Measurements from ENCODE around the gene GDPD3. TPM values are rescaled to one million over a fixed set of nuclear protein-coding genes. Genes with fewer than 3 reads are reported as not detected.

The GDPD3 gene
- total and polyA plus RNA-seq, 2 of the 13 experiments (the other 11 are each of a cell fraction or from before 2014, with no cell fraction given), result 18.7 to 20.6 TPM

DNA sequence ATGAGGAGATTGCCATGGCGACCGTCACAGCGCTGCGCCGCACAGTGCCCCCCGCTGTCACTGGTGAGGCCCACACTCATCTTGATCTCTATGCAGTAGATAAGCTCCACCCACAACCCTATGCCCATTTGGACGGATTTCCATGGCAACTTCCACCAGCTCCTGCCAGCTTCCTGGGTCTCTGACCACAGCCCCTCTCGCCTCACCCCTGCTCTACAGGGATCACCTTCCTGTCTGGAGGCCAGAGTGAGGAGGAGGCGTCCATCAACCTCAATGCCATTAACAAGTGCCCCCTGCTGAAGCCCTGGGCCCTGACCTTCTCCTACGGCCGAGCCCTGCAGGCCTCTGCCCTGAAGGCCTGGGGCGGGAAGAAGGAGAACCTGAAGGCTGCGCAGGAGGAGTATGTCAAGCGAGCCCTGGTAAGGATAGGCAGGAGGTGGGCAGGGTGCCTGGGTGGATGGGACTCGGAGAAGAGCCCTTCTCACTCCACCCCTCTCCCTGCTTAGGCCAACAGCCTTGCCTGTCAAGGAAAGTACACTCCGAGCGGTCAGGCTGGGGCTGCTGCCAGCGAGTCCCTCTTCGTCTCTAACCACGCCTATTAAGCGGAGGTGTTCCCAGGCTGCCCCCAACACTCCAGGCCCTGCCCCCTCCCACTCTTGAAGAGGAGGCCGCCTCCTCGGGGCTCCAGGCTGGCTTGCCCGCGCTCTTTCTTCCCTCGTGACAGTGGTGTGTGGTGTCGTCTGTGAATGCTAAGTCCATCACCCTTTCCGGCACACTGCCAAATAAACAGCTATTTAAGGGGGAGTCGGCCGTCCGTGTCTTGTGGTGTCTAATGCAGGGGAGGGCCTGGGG lies 43.5 kb downstream of the GDPD3 start (continued):
- TF ChIP-seq, protein P1, sequence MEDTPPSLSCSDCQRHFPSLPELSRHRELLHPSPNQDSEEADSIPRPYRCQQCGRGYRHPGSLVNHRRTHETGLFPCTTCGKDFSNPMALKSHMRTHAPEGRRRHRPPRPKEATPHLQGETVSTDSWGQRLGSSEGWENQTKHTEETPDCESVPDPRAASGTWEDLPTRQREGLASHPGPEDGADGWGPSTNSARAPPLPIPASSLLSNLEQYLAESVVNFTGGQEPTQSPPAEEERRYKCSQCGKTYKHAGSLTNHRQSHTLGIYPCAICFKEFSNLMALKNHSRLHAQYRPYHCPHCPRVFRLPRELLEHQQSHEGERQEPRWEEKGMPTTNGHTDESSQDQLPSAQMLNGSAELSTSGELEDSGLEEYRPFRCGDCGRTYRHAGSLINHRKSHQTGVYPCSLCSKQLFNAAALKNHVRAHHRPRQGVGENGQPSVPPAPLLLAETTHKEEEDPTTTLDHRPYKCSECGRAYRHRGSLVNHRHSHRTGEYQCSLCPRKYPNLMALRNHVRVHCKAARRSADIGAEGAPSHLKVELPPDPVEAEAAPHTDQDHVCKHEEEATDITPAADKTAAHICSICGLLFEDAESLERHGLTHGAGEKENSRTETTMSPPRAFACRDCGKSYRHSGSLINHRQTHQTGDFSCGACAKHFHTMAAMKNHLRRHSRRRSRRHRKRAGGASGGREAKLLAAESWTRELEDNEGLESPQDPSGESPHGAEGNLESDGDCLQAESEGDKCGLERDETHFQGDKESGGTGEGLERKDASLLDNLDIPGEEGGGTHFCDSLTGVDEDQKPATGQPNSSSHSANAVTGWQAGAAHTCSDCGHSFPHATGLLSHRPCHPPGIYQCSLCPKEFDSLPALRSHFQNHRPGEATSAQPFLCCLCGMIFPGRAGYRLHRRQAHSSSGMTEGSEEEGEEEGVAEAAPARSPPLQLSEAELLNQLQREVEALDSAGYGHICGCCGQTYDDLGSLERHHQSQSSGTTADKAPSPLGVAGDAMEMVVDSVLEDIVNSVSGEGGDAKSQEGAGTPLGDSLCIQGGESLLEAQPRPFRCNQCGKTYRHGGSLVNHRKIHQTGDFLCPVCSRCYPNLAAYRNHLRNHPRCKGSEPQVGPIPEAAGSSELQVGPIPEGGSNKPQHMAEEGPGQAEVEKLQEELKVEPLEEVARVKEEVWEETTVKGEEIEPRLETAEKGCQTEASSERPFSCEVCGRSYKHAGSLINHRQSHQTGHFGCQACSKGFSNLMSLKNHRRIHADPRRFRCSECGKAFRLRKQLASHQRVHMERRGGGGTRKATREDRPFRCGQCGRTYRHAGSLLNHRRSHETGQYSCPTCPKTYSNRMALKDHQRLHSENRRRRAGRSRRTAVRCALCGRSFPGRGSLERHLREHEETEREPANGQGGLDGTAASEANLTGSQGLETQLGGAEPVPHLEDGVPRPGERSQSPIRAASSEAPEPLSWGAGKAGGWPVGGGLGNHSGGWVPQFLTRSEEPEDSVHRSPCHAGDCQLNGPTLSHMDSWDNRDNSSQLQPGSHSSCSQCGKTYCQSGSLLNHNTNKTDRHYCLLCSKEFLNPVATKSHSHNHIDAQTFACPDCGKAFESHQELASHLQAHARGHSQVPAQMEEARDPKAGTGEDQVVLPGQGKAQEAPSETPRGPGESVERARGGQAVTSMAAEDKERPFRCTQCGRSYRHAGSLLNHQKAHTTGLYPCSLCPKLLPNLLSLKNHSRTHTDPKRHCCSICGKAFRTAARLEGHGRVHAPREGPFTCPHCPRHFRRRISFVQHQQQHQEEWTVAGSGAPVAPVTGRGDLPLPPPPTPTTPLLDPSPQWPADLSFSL (CRISPR knock-in tag; IDR thresholded peaks at IDR 0.05), result no peak
- TF ChIP-seq DPF2 (CRISPR knock-in tag; IDR thresholded peaks at IDR 0.05; ENCODE audit: borderline replicate concordance, low read depth), result no peak
- TF ChIP-seq KDM6A (CRISPR knock-in tag; IDR thresholded peaks at IDR 0.05; ENCODE audit: low read depth), result no peak
- no peak for TF ChIP-seq PRPF4 (IDR thresholded peaks at IDR 0.05; ENCODE audit: low read depth, low read length, poor library complexity, severe bottlenecking)
- TF ChIP-seq SP4 (CRISPR knock-in tag; IDR thresholded peaks at IDR 0.05), result peak; percentile 18; the same call in 1 of the 2 replicates
- TF ChIP-seq HNRNPL (IDR thresholded peaks at IDR 0.05; ENCODE audit: low read depth, low read length), result 0 out of 2 replicates have a peak, but pooled peaks have one; percentile 17
- TF ChIP-seq HOXA3 (CRISPR knock-in tag; IDR thresholded peaks at IDR 0.05), result peak; percentile 61
- TF ChIP-seq, protein P2, sequence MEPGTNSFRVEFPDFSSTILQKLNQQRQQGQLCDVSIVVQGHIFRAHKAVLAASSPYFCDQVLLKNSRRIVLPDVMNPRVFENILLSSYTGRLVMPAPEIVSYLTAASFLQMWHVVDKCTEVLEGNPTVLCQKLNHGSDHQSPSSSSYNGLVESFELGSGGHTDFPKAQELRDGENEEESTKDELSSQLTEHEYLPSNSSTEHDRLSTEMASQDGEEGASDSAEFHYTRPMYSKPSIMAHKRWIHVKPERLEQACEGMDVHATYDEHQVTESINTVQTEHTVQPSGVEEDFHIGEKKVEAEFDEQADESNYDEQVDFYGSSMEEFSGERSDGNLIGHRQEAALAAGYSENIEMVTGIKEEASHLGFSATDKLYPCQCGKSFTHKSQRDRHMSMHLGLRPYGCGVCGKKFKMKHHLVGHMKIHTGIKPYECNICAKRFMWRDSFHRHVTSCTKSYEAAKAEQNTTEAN (CRISPR knock-in tag; conservative IDR thresholded peaks at IDR 0.05), result no peak
- TF ChIP-seq, protein P3, sequence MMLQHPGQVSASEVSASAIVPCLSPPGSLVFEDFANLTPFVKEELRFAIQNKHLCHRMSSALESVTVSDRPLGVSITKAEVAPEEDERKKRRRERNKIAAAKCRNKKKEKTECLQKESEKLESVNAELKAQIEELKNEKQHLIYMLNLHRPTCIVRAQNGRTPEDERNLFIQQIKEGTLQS (CRISPR knock-in tag; IDR thresholded peaks at IDR 0.05), result no peak
- no peak for TF ChIP-seq BRCA1 (CRISPR knock-in tag; IDR thresholded peaks at IDR 0.05)
- no peak for TF ChIP-seq SCMH1 (CRISPR knock-in tag; IDR thresholded peaks at IDR 0.05; ENCODE audit: borderline replicate concordance)
- no peak for TF ChIP-seq ZNF605 (CRISPR knock-in tag; IDR thresholded peaks at IDR 0.05)
- no peak for TF ChIP-seq YEATS4 (CRISPR knock-in tag; IDR thresholded peaks at IDR 0.05; ENCODE audit: borderline replicate concordance)
- peak; percentile 95 for TF ChIP-seq ZSCAN25 (CRISPR knock-in tag; IDR thresholded peaks at IDR 0.05)
- no peak for TF ChIP-seq ZNF431 (CRISPR knock-in tag; IDR thresholded peaks at IDR 0.05; ENCODE audit: borderline replicate concordance, low read depth)
- 0 out of 2 replicates have a peak, but pooled peaks have one; percentile 17 for TF ChIP-seq POLR2AphosphoS5 (IDR thresholded peaks at IDR 0.05; ENCODE audit: low read depth, low read length)
- TF ChIP-seq, protein P4, sequence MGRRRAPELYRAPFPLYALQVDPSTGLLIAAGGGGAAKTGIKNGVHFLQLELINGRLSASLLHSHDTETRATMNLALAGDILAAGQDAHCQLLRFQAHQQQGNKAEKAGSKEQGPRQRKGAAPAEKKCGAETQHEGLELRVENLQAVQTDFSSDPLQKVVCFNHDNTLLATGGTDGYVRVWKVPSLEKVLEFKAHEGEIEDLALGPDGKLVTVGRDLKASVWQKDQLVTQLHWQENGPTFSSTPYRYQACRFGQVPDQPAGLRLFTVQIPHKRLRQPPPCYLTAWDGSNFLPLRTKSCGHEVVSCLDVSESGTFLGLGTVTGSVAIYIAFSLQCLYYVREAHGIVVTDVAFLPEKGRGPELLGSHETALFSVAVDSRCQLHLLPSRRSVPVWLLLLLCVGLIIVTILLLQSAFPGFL (CRISPR knock-in tag; IDR thresholded peaks at IDR 0.05), result no peak
- TF ChIP-seq ZNF12 (CRISPR knock-in tag; IDR thresholded peaks at IDR 0.05), result no peak
- 0 out of 2 replicates have a peak, but pooled peaks have one; percentile 6 for TF ChIP-seq PHF8 (CRISPR knock-in tag; IDR thresholded peaks at IDR 0.05)
- TF ChIP-seq EHMT2 (IDR thresholded peaks at IDR 0.05; ENCODE audit: borderline replicate concordance, low read depth, low read length), result no peak
- TF ChIP-seq, protein P5, sequence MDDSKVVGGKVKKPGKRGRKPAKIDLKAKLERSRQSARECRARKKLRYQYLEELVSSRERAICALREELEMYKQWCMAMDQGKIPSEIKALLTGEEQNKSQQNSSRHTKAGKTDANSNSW (CRISPR knock-in tag; IDR thresholded peaks at IDR 0.05; ENCODE audit: borderline replicate concordance), result no peak

Data from HepG2 (cell line).